ENCODE measurements around the gene NAA20.

GRCh38 chr20:20021835-20022234, 4.7 kb downstream of the NAA20 start:
- TF ChIP-seq CTCF (IDR thresholded peaks at IDR 0.05; ENCODE audit: insufficient read depth, low read length, poor library complexity, severe bottlenecking) (no peak), EZH2phosphoT487 (conservative IDR thresholded peaks at IDR 0.05; ENCODE audit: low read length) (no peak)

Measured in SU-DHL-6 (cell line).